HG02763 (cell line): ENCODE results near the gene IFITM5.
"Not testable (repeated sequence)": the region's sequence is repeated elsewhere in the genome, so short reads cannot be mapped to it uniquely, and the experiment has no call there.

ENCODE experiments used
- ATAC-seq: cut with Tn5 transposase; IDR thresholded peaks from one replicate; pipeline ENCODE4 v1.9.1; 2021; ENCODE audit warnings: mild to moderate bottlenecking, moderate library complexity; ENCODE audit not compliant: unreplicated experiment

The IFITM5 gene

DNA sequence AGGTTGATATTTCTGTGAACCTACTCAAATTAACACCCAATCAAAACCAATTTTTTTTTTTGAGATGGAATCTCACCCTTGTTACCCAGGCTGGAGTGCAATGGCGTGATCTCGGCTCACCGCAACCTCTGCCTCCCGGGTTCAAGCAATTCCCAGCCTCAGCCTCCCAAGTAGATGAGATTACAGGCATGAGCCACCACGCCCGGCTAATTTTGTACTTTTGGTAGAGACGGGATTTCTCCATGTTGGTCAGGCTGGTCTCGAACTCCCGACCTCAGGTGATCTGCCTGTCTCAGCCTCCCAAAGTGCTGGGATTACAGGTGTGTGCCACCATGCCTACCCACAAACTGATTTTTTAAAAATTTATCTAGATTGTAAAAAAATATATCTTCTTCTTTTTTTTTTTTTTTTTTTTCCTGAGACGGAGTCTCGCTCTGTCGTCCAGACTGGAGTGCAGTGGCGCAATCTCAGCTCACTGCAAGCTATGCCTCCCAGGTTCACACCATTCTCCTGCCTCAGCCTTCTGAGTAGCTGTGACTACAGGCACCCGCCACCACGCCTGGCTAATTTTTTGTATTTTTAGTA lies 29.3 kb upstream of the IFITM5 start:
- ATAC-seq = not testable (repeated sequence)

- no peak for ATAC-seq
Observed at GRCh38 chr11:328012-328411, 28.7 kb upstream of the IFITM5 start.

GRCh38 chr11:327581-327923 lies 28.2 kb upstream of the IFITM5 start:
- ATAC-seq = no peak

- peak; percentile 60 for ATAC-seq
Observed at GRCh38 chr11:326842-327580, 27.7 kb upstream of the IFITM5 start.

GRCh38 chr11:326592-326841 lies 27.2 kb upstream of the IFITM5 start:
- ATAC-seq = no peak

DNA sequence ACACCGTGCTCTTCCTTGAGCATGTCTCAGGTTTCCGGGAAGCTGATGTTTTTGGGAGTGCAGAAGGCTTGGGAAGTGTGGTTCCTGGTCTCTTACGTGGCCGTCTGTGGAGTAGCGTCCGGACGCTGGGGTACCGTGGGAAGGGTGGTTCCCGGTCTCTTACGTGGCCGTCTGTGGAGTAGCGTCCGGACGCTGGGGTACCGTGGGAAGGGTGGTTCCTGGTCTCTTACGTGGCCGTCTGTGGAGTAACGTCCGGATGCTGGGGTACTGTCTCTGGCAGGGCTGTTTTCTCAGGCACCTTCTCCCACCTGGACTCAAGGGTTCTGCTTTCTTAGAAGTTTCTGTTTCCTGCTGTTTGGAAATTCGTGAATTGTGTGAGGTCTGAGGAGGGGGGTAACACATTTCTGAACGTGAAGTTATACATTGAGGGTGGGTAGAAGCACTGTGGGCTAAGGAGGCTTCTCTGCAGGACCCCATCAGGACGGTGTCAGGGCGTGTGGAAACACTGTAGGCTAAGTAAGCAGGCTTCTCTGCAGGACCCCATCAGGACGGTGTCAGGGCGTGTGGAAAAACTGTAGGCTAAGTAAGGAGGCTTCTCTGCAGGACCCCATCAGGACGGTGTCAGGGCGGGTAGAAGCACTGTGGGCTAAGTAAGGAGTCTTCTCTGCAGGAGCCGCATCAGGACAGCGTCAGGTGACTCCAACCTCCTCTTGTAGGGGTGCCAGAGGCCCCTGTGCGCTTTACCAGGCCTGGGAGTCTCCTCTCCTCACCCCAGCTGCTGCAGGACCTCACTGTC lies 26.7 kb upstream of the IFITM5 start:
- ATAC-seq = no peak

- ATAC-seq = not testable (repeated sequence)
Observed at GRCh38 chr11:324593-325517, 25.5 kb upstream of the IFITM5 start.

GRCh38 chr11:324156-324555 lies 24.8 kb upstream of the IFITM5 start:
- no peak for ATAC-seq

DNA sequence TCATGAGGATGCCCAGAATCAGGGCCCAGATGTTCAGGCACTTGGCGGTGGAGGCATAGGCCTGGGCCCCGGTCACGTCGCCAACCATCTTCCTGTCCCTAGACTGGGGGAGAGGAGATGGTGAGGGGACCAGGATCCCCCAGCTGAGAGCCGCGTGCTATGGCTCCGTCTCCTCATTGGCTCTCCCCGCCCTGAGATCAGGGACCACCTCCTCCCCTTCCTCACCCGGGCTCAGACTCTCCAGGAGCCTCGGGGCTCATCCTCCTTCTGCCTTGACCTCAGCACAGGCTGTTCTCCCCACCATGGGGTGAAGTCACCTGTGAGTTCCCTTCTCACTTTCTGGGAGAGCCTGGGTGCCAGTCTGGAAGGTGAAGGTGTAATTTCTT lies 20.6 kb upstream of the IFITM5 start:
- not testable (repeated sequence) for ATAC-seq

DNA sequence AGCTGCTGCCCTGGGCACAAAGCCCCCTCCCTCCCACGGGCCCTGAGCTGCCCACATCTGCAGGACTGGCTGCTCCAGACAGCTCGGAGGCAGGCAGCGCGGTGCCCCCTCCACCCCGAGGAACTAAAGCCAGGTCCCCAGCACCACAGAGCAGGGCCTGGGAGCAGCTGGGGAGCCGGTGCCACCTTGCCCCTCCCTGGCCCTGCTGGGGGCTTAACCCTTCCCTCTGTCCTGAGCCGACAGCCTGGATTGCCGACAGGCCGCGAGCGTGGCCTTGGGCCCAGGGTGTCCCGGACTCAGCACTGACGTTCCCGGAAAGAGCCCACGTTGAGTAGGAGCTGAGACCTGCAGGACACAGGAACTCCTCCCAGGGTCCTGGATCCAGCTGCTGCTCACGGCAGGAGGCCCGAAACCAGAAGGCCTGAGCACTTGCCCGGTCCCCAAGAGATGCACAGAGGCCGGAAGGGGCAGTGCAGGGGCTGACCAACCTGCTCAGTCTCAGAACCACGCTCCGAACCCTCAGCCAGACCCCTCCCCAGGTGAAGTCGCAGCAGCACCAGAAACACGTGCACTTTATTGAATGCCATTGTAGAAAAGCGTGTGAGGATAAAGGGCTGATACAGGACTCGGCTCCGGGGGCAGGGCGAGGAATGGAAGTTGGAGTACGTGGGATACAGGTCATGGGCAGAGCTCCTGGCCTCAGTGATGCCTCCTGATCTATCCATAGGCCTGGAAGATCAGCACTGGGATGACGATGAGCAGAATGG lies 20.0 kb upstream of the IFITM5 start:
- not testable (repeated sequence) for ATAC-seq

DNA sequence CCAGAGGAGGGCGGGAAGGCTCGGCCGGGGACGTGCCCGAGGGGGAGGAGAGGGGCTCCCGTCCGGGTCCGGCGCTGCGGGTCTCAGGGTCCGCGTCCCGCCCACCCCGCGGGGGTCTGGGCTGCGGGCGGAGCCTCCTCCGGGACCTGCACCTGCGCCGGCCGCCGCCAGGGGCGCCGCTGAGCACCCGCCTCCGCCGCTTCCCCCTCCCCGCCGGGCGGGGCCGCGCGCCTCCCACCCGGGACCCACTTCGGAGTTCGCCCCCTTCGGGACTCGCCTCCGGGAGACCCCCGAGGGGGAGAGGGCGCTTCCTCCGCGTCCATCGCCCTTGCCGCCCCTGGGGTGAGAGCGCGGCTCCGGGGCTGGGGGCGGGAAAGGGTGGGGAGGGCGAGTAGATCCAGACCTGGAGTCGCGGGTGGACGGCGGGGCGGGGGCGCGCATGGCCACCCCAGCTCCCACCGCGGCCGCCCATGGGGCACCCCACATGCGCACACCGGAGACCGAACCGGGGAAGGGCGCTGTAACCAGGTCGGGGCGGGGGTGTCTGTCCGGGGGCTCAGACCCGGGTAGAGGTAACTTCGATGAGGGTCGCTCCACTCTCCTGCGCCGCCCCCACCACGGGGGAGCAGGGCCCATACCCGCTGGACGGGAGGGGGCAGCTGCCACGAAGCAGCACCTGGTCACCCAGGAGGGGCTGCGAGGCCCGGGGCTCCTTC lies 19.2 kb upstream of the IFITM5 start:
- peak; percentile 56 for ATAC-seq

DNA sequence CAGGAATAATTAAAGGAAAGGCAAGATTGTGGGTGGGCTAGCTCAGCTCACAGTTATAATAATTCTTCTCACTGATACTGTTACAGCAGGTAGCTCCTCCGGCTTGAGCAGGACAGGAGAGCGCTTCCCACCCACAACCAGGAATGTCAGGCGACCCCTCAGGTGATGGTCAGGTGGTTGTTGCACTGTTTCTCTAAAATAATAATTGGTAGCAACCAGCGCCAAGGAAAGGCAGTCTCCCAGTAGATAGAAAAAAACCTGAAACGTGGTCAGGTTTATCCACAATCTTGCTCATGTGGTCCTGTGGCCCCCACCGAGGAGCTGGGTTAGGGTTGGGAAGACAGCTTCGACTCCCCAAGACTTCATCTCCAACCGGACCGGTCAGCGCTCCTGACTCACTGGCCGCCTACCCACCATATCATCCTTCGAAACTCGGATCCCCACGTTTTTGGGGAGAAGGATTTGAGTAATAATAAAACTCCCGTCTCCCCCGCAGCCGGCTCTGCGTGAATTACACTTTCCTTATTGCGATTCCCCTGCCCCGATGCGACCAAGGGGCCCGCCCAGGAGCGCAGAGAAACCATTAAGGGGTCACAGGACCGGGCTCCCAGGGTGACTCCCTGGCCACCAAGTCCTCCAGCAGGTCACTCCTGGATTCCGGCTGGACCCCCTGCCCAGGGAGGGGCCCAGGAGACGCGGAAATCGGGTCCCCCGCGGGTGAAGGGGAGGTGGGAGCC lies 18.5 kb upstream of the IFITM5 start:
- ATAC-seq = not testable (repeated sequence)

DNA sequence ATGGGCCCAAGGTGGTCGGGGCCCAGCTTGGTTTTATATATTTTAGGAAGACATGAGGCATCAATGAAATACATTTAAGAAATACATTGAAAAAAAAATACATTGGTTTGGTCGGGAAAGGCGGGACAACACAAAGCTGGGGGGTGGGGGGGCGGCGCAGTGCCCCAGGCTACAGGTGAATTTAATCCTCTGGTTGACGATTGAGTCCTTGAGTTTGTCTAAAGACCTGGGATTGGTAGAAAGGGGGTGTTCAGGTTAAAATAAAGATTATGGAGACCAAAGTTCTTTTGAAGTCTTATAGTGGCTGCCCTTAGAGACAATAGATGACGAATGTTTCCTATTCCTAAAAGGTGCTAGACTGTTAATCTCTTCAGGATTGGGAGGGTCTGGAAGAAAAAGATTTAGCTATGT lies 17.6 kb upstream of the IFITM5 start:
- ATAC-seq = no peak

GRCh38 chr11:316031-316701 lies 16.8 kb upstream of the IFITM5 start:
- ATAC-seq = no peak

GRCh38 chr11:315516-315994 lies 16.2 kb upstream of the IFITM5 start:
- no peak for ATAC-seq

DNA sequence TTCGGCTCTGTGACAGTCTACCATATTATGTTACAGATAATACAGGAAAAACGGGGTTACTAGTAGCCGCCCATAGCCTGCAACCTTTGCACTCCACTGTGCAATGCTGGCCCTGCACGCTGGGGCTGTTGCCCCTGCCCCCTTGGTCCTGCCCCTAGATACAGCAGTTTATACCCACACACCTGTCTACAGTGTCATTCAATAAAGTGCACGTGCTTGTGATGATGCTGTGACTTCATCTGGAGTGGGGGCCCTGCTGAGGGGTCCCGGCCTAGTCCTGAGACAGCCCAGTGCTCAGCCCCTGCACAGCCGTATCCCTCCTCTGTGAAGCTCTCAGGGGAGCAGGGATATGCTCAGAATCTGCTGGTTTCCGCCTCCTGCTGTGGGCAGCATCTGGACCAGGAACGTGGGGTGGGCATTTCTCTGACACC lies 15.7 kb upstream of the IFITM5 start:
- ATAC-seq = no peak

- not testable (repeated sequence) for ATAC-seq
Observed at GRCh38 chr11:314554-314875, 15.2 kb upstream of the IFITM5 start.

GRCh38 chr11:313787-314553 lies 14.6 kb upstream of the IFITM5 start, which contains the start of gene IFITM1:
Gene IFITM1 (plus strand): TSS chr11:314040. CDS start chr11:314171, 131 bp downstream.
- peak; percentile 26 for ATAC-seq
